ENCODE data around the gene MBTPS1.

DNA sequence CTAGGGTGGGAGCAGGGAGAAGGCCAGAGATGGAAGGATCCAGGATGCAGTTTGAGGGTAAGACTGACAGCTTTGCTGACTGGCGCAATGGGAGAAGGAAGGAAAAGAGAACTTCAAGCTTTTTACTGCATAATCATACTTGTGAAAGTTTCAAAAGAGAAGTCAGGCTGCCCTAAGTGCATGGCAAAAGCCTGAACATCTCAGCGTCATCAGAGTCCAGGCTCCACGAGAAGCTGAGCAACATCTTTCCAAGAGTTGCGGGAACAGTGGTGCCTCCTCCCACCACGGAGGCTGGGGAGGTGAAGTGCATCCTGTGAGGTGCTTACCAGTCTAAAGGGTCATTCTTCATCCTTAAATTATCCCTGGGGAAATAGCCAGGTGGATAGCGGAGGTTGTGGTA lies 47.2 kb downstream of the MBTPS1 start:
- TF ChIP-seq POLR2AphosphoS5 (IDR thresholded peaks at IDR 0.05) (no peak), POLR2A (IDR thresholded peaks at IDR 0.05) (no peak), EP300 (IDR thresholded peaks at IDR 0.05) (no peak)
- TF ChIP-seq, protein P1, sequence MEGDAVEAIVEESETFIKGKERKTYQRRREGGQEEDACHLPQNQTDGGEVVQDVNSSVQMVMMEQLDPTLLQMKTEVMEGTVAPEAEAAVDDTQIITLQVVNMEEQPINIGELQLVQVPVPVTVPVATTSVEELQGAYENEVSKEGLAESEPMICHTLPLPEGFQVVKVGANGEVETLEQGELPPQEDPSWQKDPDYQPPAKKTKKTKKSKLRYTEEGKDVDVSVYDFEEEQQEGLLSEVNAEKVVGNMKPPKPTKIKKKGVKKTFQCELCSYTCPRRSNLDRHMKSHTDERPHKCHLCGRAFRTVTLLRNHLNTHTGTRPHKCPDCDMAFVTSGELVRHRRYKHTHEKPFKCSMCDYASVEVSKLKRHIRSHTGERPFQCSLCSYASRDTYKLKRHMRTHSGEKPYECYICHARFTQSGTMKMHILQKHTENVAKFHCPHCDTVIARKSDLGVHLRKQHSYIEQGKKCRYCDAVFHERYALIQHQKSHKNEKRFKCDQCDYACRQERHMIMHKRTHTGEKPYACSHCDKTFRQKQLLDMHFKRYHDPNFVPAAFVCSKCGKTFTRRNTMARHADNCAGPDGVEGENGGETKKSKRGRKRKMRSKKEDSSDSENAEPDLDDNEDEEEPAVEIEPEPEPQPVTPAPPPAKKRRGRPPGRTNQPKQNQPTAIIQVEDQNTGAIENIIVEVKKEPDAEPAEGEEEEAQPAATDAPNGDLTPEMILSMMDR (IDR thresholded peaks at IDR 0.05), result no peak

Measured in upper lobe of left lung (tissue), 4 donors.